ENCODE results near the gene LRRC38.
"Not testable (repeated sequence)": the region's sequence is repeated elsewhere in the genome, so short reads cannot be mapped to it uniquely, and the experiment has no call there.

LRRC38 gene

GRCh38 chr1:13461977-13462376 is 51.8 kb downstream of the LRRC38 start:
- no peak for DNase-seq (ENCODE audit: low spot score)

DNA sequence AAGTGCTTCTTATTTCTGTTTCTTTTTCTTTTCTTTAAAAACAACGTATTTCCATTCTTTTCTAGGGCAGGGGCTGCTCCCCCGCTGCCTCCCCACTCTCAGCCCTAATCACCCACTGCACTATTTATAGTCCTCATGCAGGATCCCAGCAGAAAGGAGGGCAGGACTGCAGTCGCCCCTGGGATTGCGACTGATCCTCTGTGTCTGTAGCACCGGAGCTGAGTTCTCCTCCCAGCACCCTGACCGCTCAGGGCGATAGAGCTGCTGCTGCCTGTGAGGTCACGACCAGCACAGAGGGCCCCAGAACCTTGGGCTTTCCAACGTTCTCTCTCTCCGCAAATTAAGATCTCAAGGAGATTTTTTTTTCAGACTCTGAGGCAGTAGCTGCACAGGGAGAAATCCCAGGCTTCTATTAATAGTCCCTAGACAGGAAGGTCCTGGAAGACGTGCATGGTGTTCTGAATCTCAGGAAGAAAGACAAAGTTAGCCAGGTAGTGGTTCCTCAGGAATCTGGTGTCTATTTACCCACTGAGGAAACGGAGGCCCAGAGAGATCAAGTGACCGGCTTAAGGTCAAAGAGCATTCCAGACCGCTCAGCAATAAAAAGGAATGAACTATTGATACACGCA is 56.8 kb downstream of the LRRC38 start:
- DNase-seq (ENCODE audit: low spot score), result no peak

DNA sequence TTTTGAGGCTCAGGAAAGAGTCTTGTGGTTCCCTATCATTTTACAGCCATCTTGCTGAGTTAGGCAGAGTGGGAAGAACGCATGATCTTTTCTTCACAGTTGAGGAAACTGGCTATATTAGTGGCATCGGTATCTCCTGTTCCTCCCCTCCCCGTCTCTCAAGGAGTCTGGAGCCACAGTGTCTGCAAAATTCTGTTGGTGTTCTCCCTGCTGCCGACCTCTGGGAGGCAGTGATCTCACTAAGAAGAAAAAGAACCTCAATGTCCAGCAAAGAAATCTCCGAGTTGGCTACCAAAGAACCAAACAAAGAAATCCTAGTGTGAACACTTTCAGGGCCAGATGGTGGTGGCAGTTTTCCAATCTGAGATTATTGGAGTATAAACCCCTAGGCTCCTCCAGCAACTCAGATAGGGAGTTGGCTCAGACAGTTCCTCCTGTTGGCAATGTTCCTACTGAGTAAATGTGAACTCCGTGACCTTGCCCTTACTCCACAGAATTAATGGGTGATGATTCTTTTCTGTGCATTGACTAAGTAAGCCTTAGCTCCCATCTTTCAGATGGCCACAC is 62.3 kb downstream of the LRRC38 start:
- no peak for DNase-seq (ENCODE audit: low spot score)

GRCh38 chr1:13450204-13450603 is 63.6 kb downstream of the LRRC38 start:
- no peak for DNase-seq (ENCODE audit: low spot score)

- DNase-seq (ENCODE audit: low spot score), result no peak
These were observed 70.3 kb downstream of the LRRC38 start for GRCh38 chr1:13443335-13443979.

- not testable (repeated sequence) for DNase-seq (ENCODE audit: low spot score)
These were observed 74.6 kb downstream of the LRRC38 start for GRCh38 chr1:13439104-13439783.

DNA sequence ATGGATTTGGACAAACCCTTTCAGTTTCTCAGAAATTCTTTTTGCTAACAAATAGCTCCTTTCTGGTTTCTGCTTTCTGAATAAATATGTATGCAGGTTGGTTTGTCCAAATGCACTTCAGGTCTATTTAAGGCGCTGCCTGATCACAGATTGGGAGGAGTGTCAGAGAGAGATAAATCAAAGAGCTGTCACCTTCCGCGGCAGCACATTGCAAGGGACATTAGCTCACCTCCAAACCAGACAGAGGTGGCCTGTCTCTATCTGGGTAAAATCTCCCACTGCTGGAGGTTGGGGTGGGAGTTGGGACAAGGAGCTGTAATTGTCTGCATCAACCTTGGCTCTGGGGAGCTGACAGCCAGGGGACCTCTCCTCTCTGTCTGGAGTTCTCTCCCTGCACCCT is 78.3 kb downstream of the LRRC38 start:
- DNase-seq (ENCODE audit: low spot score), result no peak

DNA sequence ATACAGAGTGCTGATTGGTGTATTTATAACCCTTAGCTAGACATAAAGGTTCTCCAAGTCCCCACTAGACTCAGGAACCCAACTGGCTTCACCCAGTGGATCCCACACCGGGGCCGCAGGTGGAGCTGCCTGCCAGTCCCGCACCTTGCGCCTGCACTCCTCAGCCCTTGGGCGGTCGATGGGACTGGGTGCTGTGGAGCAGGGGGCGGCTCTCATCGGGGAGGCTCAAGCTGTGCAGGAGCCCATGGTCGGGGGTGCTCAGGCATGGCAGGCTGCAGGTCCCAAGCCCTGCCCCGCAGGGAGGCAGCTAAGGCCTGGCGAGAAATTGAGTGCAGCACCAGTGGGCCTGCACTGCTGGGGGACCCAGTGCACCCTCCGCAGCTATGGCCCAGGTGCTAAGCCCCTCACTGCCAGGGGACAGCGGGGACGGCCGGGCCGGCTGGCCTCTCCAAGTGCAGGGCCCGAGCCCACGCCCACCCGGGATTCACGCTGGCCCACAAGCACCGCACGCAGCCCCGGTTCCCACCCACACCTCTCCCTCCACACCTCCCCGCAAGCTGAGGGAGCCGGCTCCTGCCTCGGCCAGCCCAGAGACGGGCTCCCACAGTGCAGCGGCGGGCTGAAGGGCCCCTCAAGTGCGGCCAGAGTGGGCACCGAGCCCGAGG is 80.0 kb downstream of the LRRC38 start:
- DNase-seq (ENCODE audit: low spot score), result not testable (repeated sequence)

DNA sequence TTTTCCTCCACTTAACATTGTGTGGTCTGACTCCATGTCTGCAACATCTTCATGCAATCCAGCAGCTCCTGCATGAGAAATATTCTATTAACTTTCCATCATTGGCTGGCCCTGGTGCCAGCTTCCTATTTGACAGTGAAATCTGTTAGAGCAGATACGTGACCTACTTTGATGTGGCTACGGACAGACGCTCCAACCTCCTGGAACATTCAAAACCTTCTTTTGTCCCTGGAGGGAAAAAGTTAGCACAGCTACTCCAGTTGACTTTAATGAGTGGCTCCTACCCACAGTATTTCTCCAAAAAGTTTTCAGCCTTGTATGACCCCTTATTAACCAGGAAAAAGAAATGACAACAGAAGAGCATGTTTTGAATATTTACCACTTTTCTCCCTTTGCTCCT is 81.6 kb downstream of the LRRC38 start:
- DNase-seq (ENCODE audit: low spot score), result no peak

GRCh38 chr1:13430495-13430894 is 83.3 kb downstream of the LRRC38 start:
- DNase-seq (ENCODE audit: low spot score), result no peak
